GM12892 (cell line): ENCODE measurements around the gene UBE2H.
A peak's percentile ranks its signal among the peaks of the same experiment; 100 is the strongest.

Experiments
- POLR2A ChIP-seq: IDR thresholded peaks from 2 replicates; pipeline ENCODE4 v1.6.1; 2011; ENCODE audit warnings: low read depth, low read length, control low read depth
- POLR2AphosphoS5 ChIP-seq: IDR thresholded peaks from 2 replicates; pipeline ENCODE4 v1.6.1; 2011; ENCODE audit warnings: low read depth, low read length, control low read depth

- TF ChIP-seq POLR2A (0 out of 2 replicates have a peak, but pooled peaks have one; percentile 49), POLR2AphosphoS5 (peak; percentile 43; the same call in 1 of the 2 replicates)
These were observed 591 bp downstream of the UBE2H start for GRCh38 chr7:129952086-129952652.
